Measurements from ENCODE around the gene BACH1.

BACH1 gene

DNA sequence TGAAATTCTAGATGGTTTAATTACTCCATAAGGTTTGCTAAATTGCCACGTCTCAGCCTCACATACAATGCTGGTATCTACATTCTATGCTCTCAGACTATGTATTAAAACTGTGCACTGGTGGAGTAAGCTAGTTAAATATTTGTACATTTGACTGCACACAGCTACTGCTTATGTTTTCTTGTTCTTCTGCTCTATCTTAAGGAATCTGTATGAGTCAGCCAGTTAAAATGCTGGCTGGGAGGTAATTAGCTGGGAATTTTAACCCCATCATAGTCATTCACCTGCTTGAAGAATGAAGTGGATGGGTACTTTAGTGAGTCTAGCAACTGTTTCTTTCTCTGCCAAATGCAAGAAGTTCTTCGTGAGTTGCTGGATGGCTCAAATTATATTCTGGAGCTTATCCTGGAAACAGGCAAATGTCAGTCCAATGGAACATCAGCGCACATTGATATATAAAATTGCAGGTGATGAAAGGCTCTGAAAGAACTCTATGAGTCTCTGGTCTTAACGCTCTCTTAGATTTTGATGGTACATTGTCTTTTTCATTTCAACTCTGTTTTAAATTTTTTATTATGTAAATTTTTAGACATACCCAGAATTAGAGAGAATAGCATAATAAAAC is 83.4 kb downstream of the BACH1 start:
- DNase-seq (ENCODE audit: low spot score) = no peak

- DNase-seq (ENCODE audit: low spot score) = no peak
Observed at GRCh38 chr21:29384683-29385359, 86.1 kb downstream of the BACH1 start.

DNA sequence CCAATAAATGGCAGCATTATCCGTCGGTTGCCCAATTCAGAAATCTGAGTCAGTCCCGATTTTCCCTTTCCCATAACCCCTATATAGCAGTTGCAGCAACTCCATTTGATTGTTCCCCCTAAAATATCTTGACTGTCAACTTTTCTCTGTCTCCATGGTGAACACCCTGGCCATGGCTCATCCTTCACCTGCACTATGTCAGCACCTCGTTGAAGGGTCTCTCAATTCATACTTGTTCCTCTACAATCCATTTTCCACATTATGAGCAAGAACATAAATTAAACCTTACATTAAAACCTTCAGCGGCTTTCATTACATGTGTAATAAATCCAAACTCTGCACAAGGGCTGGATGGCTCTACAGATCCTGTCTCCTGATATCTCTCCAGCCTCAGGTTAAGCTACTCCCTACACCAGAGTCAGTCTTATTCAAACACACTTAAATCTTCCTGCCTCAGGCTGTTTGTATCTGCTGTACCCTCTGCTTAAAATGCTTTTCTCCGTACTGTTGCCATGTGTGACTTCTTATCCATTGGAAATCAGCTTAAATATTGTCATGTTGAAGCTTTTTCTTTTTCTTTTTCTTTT is 87.3 kb downstream of the BACH1 start:
- no peak for DNase-seq (ENCODE audit: low spot score)

GRCh38 chr21:29386803-29387202 is 88.1 kb downstream of the BACH1 start:
- no peak for DNase-seq (ENCODE audit: low spot score)

GRCh38 chr21:29387598-29387997 is 88.9 kb downstream of the BACH1 start:
- no peak for DNase-seq (ENCODE audit: low spot score)

- no peak for DNase-seq (ENCODE audit: low spot score)
Observed at GRCh38 chr21:29389136-29389535, 90.4 kb downstream of the BACH1 start.

DNA sequence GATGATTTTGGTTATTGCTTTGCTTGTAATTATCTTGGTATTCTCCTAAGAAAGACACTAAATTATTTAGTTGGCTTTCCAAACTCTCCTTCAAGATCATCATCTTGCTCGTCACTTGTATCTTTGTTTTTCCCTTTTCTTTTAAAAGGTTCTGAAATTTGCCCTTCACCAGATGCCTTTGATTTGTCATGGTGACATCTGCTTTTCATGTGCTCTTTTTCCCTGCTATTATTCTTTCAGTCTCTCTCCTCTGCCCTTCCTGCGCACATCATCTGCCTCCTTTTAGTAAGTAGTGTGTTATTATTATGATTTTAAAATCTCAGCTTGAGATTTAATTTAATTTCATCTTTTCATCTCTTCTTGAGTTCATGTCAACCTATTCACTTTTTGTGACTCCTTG is 92.1 kb downstream of the BACH1 start:
- DNase-seq (ENCODE audit: low spot score) = no peak

- no peak for DNase-seq (ENCODE audit: low spot score)
Observed at GRCh38 chr21:29394051-29394450, 95.3 kb downstream of the BACH1 start.
